SK-N-SH treated with all-trans-retinoic acid at 6 μM for 48 hours (cell line): Measurements from ENCODE around the gene CNGA4.

Source experiments
- ZFP3 ChIP-seq: fragments of 250-450 bp; sonication (Bioruptor Pico); IDR thresholded peaks from 2 replicates; pipeline ENCODE4 v1.5.0; 2020; ENCODE audit warnings: mild to moderate bottlenecking, moderate library complexity
- ZNF70 ChIP-seq: fragments of 450-650 bp; formaldehyde crosslinking; IDR thresholded peaks from 2 replicates; pipeline ENCODE4 v1.5.0; 2020; ENCODE audit warnings: mild to moderate bottlenecking, moderate library complexity

- TF ChIP-seq ZFP3 (CRISPR knock-in tag), result no peak
- no peak for TF ChIP-seq ZNF70 (CRISPR knock-in tag)
Measured at GRCh38 chr11:6219359-6219758, 19.5 kb upstream of the CNGA4 start.
